GM23338 (cell line): ENCODE data around the gene CRADD.

Source experiments
- CTCF ChIP-seq, 2 experiments: fragments of 200-600 bp in 1 of 2; sonication (generic) in 1 of 2; conservative IDR thresholded peaks; 2 replicates each; pipeline versions ENCODE4 v1.5.1 to v1.6.1; 2016 to 2017; ENCODE audit warnings: antibody characterized with exemption in 2 of 2, low read depth in 2 of 2, mild to moderate bottlenecking in 2 of 2, moderate library complexity in 1 of 2
- EZH2 ChIP-seq: fragments of 200-600 bp; sonication (generic); IDR thresholded peaks from one replicate; pipeline ENCODE4 v1.8.0; 2017; ENCODE audit warnings: antibody characterized with exemption, mild to moderate bottlenecking, low read depth; ENCODE audit not compliant: unreplicated experiment
- EZH2phosphoT487 ChIP-seq: fragments of 200-600 bp; sonication (generic); IDR thresholded peaks from one replicate; pipeline ENCODE4 v1.8.1; 2018; ENCODE audit warnings: antibody characterized with exemption; ENCODE audit not compliant: unreplicated experiment
- POLR2AphosphoS5 ChIP-seq: IDR thresholded peaks from 2 replicates; pipeline ENCODE4 v1.6.1; 2016; ENCODE audit warnings: antibody characterized with exemption, low read depth
- REST ChIP-seq: IDR thresholded peaks from one replicate; pipeline ENCODE4 v1.6.1; 2018; ENCODE audit warnings: antibody characterized with exemption; ENCODE audit not compliant: unreplicated experiment

- TF ChIP-seq POLR2AphosphoS5 (no peak), CTCF (conservative IDR thresholded peaks at IDR 0.05; ENCODE audit: low read depth in 2 of 2) (no peak), EZH2 (no peak), REST (no peak), EZH2phosphoT487 (no peak)
Observed at GRCh38 chr12:93753285-93753684, 76.1 kb downstream of the CRADD start.
